HG03469 (cell line): ENCODE results near the gene NCDN.

Experiments
- ATAC-seq: cut with Tn5 transposase; IDR thresholded peaks from one replicate; pipeline ENCODE4 v1.9.1; 2021; ENCODE audit warnings: mild to moderate bottlenecking, moderate library complexity, moderate number of reproducible peaks; ENCODE audit not compliant: unreplicated experiment

NCDN gene

DNA sequence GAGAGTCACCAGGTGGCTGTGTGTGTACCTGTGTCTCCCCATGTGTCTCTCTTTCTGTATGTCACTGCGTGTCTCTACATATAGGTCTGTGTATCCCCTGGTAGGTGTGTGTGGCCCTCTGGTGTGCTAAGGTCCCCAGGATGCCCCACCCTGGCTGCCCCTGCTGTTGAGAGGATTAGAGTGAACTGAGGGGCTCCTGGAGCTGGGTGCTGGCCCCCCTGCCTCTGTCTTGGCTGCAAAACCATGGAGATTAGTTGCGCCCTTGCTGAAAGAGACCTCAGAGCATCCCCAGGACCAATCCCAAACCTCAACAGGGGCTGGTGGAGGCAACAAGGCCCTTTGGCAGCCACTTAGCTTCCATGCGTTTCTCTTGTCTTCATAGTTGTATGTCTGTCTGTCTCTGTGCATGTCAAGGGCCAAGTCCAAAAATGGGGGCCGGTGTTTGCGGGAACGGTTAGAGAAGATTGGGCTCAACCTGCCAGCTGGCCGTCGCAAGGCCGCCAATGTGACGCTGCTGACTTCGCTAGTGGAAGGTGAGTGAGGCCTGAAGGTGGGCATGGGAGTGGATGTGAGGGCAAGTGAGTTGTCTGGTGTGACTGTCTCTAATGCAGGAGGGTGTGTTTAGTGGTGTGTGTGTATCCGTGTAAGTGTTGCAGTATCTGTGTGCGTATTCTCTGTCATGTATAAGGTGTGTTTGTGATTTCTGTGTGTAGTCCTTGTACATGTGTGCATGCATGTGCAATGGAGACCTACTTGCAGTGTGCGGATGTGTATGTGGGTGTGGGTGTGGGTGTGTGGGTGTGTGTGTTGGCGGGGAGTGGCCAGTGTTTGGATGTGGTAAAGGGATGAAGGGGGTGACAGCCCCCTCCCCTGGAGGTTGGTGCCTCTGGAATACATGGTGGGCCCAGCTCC is 32.2 kb downstream of the NCDN start:
- ATAC-seq = no peak

DNA sequence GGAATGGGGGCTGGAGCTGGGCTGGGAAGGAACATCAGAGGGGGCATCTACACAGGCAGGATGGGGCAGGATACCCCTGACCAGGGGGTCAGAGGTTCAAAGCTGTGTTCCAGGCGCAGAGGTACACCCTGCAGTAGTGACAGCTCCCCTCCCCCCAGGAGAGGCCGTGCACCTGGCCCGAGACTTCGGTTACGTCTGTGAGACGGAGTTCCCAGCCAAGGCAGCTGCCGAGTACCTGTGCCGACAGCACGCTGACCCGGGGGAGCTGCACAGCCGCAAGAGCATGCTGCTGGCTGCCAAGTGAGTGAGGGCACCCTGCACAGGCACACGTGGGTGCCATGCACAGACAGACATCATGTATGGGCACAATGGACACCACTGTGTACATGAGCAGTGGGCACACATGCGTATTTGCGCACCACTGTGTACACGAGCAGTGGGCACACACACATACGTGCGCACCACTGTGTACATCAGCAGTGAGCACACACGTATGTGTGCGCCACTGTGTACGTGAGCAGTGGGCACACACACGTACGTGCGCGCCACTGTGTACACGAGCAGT is 33.0 kb downstream of the NCDN start:
- no peak for ATAC-seq

DNA sequence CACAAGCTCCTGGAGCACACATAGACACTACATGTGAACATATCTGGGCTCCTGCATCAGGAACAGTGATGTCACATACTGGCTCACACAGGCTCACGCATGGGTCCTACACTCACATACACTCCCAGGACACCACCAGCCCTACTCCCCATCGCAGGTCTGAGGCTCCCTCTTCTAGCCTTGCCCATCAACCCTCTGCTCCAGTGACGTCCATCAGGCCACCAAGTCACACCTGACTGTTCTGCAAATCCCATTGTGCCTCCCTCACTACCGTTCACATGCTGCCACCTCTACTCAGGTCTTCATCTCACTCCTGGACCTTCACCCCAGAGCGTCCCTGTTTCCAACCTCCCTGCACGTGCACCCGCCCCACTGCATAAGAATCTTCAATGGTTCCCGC is 33.6 kb downstream of the NCDN start:
- ATAC-seq = no peak

DNA sequence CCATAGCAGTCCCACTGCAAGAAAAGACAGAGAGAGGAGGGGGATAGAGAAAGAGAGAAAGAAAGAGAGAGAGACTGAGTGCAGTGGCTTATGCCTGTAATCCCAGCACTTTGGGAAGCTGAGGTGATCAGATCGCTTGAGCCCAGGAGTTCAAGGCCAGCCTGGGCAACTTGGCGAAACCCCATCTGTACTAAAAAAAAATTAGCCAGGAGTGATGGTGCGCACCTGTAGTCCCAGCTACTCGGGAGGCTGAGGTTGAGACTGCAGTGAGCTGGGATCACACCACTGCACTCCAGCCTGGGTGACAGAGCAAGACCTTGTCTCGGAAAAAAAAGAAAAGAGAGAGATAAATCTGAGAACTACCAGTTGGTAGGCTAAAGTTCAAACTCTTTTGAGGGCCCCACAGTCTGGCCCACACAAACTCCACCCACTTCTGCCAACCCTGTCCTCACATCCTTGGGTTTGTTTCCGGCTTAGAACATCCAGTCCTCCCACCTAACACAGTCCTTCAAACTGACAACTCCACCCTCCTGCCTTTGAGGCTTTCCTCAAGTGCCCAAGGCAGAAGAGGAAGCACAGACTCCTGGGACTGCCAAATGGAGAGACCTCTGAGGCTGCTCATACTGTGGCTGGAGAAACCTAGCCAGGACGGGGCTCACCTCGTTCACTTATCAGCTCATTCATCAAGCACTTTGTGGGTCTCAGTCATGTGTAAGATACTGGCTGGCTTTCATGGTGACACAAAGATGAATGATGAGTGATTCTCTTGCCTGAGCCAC is 35.6 kb downstream of the NCDN start:
- no peak for ATAC-seq

DNA sequence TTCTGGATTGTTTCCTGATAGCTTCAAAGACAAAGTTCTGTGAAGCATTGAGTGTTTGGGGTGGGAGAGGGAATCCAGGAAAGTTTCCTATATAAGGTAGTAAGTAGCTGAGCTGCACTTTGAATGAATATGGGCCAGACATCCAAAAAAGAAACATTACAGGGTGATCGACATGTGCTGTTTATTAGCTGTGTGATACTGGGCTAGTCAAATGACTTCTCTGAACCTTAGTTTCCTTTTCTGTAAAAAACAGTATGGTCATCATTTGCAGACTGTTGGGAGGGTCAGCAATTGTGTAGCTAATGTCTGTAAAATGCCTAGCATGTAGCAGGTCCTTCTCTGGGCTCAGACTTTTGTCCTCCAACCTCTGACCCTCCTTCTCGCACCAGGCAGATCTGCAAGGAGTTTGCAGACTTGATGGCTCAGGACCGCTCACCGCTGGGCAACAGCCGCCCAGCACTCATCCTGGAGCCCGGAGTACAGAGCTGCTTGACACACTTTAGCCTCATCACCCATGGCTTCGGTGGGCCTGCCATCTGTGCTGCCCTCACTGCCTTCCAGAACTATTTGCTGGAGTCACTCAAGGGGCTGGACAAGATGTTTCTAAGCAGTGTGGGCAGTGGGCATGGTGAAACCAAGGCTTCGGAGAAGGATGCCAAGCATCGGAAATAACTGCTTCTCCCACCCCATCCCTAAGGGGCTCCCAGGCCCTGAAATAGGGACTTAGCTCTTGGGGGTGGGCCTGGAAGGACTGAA is 36.6 kb downstream of the NCDN start:
- ATAC-seq = no peak

DNA sequence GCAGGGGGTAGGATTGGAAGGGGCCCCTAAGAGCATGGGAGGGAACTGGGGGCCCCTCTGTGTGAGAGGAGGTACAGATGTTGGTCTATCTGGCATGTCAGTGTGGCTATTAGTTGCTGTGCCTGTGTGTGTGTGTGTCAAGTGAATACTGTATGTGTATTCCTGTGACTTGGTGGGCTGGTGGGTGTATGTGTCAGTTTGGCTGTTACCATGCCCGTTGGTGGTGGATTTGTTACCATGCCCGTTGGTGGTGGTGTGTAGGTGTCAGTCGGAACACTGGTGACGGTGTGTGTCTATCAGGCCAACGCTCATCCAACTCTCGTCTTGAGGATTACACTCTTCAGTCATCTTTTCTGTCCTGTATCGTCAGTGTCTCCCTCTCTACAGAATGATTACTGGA is 38.1 kb downstream of the NCDN start:
- no peak for ATAC-seq

DNA sequence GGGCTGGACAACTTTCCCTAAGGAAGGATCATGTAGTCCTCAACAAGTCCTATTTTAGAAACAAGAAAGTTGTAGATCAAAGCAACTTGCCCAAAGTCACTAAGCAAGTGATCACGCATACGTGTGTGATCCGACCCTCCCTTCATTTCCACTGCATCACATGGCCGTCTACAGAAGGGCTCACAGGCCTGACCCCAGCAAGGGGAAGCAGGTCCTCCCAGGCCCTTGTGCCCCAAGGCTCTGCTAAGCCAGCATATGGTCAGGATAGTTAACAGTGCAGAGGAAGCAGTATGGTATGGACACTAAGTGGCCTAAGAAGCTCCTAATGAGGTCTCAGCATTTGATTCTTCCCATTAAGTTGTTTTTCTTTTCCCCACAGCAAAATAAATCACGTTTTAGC is 40.3 kb downstream of the NCDN start:
- ATAC-seq = no peak

DNA sequence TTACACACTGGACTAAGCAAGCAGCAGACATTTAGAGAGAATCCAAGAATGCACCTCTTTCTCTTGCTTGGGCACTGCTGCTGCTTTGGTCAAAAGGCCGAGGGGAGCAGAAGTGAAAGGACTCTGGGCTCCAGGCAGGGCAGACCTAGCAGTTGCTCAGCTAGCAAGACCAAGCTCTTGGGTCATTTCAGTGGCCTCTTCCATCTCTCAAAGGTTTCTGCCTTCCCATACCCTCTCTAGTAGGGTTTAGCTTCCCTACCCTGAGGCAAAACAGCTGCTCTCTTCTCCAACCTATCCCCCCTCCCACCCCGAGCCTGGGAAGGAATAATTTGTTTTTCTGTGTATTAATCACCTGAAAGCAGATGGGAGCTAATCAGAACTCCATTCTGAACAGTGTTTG is 41.3 kb downstream of the NCDN start:
- ATAC-seq = no peak

DNA sequence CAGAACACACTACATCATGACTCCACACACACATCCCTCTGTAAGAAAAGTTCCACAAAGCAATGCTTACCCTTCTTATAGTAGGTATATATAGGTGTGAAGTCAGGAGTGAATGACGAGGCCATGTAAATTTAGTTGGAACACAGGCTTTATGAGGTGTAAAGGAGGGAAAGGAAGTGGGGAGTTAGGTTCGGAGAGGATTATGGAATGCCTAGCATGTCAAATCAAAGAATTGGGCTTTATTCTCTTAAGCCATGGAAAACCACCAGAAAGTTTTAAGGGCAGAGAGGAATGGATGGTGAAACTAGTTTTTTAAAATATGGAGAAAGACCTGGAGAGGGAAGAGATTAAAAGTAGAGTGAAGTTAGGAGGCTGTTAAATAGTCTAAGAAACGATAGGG is 41.8 kb downstream of the NCDN start:
- ATAC-seq = no peak

DNA sequence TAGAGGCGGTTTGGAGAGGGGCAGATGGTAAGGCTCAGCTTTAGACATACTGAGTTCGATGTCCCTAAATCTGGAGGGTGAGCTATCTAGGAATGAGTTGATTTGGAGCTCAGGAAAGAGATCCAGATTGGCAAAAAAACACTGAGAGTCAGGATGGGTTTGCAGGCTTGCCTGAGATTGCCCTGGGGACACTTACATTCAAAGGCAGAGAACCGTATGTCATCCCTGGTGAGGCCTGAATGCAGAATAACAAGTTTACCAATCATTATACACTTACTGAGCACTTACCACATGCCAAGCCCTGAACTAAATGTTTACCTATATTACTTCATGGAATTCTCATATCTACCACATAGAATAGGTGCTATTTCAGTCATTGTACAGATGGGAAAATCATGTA is 43.0 kb downstream of the NCDN start:
- ATAC-seq = no peak

DNA sequence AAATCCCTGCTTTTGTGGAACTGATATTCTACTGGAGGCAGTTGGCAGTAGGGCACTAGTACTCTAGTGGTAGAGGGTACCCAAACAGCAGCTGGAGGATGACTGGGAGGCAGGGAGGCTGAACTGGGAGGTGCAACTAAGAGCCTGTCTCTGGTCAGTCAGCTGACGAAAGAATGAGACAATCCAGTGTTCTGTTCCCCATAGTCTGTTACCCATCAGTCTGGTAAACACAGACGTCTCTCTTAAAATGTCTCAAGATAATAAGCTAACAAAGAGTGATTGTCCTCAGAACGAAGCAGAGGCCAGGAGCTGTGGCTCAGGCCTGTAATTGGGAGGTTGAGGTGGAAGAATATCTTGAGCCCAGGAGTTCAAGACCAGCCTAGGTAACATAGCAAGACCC is 45.9 kb downstream of the NCDN start:
- ATAC-seq = no peak

DNA sequence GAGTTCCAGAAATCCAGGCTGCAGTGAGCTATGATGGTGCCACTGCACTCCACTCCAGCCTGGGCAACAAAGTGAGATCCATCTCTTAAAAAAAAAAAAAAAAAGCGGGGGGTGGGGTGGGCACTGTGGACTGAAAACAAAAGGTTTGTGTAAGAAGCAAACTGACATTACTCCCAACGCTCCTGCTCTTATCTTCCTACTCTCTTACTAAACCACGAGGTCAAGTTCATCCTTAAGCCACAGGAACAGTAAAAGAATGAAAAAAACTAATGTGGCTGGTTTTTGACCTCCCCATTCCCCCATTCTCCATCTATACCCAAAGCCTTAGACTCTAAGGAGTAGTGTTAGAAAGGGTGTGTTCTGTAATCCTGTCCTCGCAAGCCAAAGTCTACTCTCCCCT is 46.3 kb downstream of the NCDN start:
- no peak for ATAC-seq

DNA sequence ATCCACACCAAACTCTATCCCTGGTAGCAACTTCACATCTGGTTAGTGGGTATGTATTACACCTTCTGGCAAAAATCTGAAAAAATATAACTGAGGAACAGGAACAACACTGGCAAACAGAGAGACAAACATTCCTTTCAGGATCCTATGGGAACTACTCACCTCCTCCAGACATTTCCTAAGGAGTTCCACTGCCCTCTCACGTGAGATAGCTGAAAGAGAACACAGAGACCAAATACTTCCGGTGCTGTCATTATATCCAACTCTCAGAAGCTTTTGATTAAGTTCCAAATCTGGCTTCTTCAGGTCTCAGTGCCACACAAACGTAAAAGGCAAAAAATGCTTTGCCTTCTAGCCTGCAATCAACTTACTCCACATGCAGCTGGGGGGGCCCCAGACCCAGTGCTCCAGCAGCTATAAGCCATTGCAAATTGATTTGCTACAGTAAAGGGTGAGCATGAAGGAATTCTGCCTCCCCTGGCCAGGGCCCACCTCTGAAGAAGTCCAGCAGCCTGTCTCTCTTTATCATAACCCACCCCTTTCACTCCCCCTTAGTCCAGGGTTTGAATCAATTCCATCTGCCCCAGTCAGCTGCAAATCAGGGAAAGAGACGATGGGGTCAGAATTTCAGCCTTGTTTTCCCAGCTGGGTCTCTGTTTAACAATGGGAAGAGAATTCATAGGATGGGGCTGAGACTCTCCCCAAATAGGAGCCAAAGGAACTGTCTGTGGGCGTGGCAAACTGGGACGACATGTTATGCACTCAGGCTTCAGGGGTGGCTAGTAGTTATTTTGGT is 47.7 kb downstream of the NCDN start:
- no peak for ATAC-seq

DNA sequence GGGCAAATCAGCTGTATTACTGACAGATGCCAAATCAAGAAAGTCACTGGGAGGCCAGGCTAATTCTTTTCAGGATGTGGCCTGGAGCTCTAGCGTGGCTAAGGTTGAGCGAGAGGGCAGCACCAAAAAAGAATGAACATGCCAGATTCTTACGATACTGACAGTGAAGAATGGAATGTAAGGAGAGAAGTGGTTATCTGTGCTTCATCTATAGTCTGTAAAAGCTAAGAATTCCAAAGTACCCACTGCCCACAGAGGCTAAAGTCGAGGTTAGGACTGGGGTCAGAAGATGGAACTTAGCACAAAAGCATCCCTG is 48.2 kb downstream of the NCDN start:
- ATAC-seq = no peak

DNA sequence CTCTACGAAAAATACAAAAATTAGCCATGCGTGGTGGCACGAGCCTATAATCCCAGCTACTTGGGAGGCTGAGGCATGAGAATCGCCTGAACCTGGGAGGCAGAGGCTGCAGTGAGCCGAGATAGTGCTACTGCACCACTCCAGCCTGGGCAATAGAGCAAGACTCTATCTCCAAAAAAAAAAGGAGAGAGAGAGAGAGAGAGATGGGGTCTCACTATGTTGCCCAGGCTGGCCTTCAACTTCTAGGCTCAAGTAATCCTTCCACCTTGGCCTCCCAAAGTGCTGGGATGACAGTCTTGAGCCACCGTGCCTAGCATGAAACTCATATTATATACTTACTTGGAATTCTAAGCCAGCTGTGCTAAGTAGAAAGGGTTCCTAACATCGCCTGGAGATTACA is 54.1 kb downstream of the NCDN start:
- ATAC-seq = no peak

DNA sequence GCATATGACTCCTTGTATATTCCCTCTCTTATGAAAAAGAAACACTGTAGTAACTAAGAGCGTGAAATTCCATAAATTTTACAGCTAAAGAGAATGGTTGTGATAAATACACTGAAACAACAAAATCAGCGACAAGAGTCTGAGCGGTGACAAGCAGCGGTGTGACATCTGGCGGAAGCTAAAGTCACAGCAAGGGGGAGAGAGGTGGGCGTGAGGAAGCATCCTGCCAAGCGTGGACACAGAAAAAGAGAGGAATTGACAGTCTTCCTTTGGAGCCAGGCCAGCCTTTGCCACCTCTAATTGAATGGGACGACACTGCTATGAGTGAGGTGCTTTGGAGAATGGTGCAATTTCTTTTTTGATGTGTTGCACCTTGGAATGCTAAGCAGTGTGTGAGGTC is 57.8 kb downstream of the NCDN start:
- no peak for ATAC-seq
